HFFc6 (cell line): ENCODE data around the gene FMNL2. TPM values are rescaled to one million over a fixed set of nuclear protein-coding genes. Genes with fewer than 3 reads are reported as not detected.

ENCODE experiments used
- DNase-seq: peaks from one replicate; pipeline ENCODE4 v3.0.0-alpha.2; 2018
- H3K27ac Mint-ChIP-seq: 2 replicates; pipeline ENCODE4 v1.8.0; 2020; ENCODE audit warnings: mild to moderate bottlenecking, mixed read lengths
- H3K27me3 Mint-ChIP-seq: 2 replicates; pipeline ENCODE4 v1.8.0; 2021; ENCODE audit warnings: mild to moderate bottlenecking, moderate library complexity, mixed read lengths; ENCODE audit not compliant: insufficient read depth
- H3K36me3 Mint-ChIP-seq: 2 replicates; pipeline ENCODE4 v1.8.0; 2021; ENCODE audit warnings: low read depth, mixed read lengths
- H3K4me1 Mint-ChIP-seq: 2 replicates; pipeline ENCODE4 v1.8.0; 2020; ENCODE audit warnings: low read depth, mixed read lengths
- H3K4me3 Mint-ChIP-seq: 2 replicates; pipeline ENCODE4 v1.8.0; 2020; ENCODE audit warnings: mild to moderate bottlenecking, moderate library complexity, mixed read lengths
- H3K9me3 Mint-ChIP-seq: 2 replicates; pipeline ENCODE4 v1.8.0; 2020; ENCODE audit warnings: mild to moderate bottlenecking, mixed read lengths
- total RNA-seq, 6 experiments: library from RNA; stranded (reverse); fragmentation: NEBNext Ultra II Directional; extraction: Animal tissue kit (Norgen Biotek cat#: 25700); gene quantifications; 2 replicates in 1 of 6; 3 replicates in 5 of 6; pipeline ENCODE4 v1.2.3, GENCODE V29; 2021
- TF ChIP-seq, protein P1 (sequence below): fragments of 200-600 bp; sonication (generic); IDR thresholded peaks from 2 replicates; pipeline ENCODE4 v1.5.0; 2021; ENCODE audit warnings: antibody characterized with exemption, mild to moderate bottlenecking

Gene FMNL2
- total RNA-seq, 6 experiments from 2014 or later = 13.7 to 20.9 (median 16.0) TPM

DNA sequence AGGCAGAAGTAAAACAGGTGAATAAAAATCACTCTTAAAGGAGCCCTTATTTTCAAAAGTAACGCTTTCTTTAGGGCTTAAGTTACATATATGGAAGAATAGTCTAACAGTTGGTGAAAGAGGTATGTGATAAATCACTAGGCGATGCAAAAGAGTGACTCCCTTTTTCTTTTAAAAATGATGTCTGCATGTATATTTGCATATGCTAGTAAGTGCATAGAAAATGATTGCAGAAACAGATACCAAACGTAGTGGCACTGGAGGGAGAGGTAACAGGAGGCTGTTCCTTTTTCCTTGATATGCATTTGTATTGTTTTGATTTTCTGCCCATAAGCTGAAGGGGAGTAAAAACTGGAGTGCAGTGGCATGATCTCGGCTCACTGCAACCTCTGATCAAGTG, 224.0 kb downstream of the FMNL2 start:
- Mint-ChIP-seq H3K36me3 (peaks cover 18% of the 10 kb centered on the region), H3K27me3 (peaks cover 2% of the 10 kb centered on the region), H3K27ac (peak overlapping the region; percentile 77), H3K4me1 (peaks cover 63% of the 10 kb centered on the region), H3K9me3 (no peaks in the 10 kb centered on the region), H3K4me3 (peak overlapping the region; percentile 66; the same call in 1 of the 2 replicates)
- no peak for DNase-seq
- TF ChIP-seq, protein P1, sequence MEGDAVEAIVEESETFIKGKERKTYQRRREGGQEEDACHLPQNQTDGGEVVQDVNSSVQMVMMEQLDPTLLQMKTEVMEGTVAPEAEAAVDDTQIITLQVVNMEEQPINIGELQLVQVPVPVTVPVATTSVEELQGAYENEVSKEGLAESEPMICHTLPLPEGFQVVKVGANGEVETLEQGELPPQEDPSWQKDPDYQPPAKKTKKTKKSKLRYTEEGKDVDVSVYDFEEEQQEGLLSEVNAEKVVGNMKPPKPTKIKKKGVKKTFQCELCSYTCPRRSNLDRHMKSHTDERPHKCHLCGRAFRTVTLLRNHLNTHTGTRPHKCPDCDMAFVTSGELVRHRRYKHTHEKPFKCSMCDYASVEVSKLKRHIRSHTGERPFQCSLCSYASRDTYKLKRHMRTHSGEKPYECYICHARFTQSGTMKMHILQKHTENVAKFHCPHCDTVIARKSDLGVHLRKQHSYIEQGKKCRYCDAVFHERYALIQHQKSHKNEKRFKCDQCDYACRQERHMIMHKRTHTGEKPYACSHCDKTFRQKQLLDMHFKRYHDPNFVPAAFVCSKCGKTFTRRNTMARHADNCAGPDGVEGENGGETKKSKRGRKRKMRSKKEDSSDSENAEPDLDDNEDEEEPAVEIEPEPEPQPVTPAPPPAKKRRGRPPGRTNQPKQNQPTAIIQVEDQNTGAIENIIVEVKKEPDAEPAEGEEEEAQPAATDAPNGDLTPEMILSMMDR = no peak

DNA sequence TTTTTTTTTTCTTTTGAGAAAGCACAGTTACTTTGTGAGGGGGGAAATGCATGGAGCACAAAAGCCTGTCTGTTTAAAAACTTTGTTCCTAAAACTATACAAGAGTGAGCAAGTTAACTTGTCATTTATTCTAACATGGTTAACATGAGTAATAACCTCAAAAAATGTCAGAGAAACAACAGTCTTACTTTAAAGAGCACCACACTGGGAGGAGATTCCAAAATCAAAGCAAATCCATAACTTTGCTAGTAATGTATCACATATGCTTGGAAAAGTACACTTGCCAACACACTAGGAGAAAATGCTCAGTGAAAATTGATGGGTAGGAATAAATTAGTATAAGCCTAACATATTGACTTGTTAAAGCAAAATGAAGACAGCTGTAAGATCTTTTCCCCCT, 225.2 kb downstream of the FMNL2 start:
- Mint-ChIP-seq H3K9me3 (no peaks in the 10 kb centered on the region), H3K4me3 (peak overlapping the region; percentile 63), H3K27me3 (peaks cover 2% of the 10 kb centered on the region), H3K27ac (peak overlapping the region; percentile 68), H3K36me3 (peaks cover 22% of the 10 kb centered on the region), H3K4me1 (peaks cover 60% of the 10 kb centered on the region)
- TF ChIP-seq, protein P1 = no peak
- DNase-seq = peak; percentile 64

DNA sequence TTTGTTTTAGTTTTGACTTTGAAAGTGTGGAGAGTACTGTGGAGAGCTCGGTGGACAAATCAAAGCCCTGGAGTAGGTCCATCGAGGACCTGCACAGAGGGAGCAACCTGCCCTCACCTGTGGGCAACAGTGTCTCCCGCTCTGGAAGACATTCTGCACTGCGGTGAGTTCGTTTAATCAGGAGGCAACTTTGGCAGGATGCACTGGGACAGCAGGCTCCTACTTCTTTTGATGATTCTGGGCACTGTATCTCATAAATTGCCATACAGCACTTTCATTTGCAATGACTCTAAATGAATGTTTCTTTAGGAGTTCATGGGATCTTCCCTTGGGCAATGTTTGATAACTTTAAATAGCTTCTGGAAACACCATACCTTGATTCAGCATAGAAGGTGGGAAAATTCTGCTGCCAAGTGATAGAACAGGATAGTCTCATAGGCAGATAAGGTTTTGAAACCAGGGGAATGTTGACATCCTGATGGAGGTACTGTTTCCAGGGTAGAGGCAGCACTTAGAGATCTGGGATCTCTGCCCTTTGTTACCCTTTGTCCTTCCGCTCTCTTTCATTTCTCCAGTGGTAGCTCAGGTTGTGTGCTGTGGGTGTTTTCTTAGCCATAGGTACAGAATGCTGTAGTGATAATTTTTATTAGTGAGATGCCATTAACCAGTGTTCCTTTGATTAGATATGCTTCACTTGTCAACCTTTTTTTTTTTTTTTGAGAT, 226.1 kb downstream of the FMNL2 start:
- Mint-ChIP-seq H3K27ac (peak overlapping the region; percentile 68; the same call in 1 of the 2 replicates), H3K27me3 (peaks cover 2% of the 10 kb centered on the region), H3K36me3 (peaks cover 23% of the 10 kb centered on the region), H3K9me3 (no peaks in the 10 kb centered on the region), H3K4me1 (peaks cover 56% of the 10 kb centered on the region), H3K4me3 (peak overlapping the region; percentile 18; the same call in 1 of the 2 replicates)
- TF ChIP-seq, protein P1 = no peak
- DNase-seq = no peak

DNA sequence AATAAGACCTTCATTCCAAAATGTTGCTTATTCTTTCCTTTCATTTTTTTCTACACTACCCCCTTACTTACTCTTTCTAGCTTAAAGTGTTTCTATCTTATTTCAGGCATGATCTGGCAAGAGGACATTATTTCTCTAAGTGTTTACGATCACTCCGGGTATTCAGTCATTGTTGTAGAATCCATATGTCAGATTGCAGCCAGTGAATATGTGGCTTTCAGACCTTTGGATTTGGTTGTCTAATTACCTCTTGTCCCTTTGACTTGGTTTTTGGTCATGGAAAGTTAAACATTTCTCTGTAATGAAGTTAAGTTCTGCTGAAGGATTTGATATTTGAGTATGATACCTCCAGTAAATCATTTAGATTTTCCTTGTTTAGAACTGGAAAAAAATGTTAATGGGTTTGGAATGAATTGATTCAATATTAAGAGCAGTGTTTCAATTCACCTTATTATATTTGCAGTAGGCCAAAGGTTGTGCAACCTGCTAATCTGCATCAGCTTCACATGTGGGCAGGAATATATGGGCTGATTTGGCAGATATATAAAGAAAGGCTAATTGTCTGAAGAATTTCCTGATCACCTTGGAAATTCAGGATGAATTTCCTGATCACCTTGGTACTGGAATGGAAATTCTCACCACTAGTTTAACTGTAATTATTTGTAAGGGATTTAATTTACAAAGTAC, 227.4 kb downstream of the FMNL2 start:
- TF ChIP-seq, protein P1 = no peak
- H3K9me3 Mint-ChIP-seq = no peaks in the 10 kb centered on the region
- no peaks in the 10 kb centered on the region; the same call in 1 of the 2 replicates for H3K27me3 Mint-ChIP-seq
- H3K27ac Mint-ChIP-seq = no peak overlapping the region
- no peak overlapping the region for H3K4me3 Mint-ChIP-seq
- DNase-seq = no peak
- H3K4me1 Mint-ChIP-seq = peaks cover 62% of the 10 kb centered on the region
- peaks cover 23% of the 10 kb centered on the region for H3K36me3 Mint-ChIP-seq

DNA sequence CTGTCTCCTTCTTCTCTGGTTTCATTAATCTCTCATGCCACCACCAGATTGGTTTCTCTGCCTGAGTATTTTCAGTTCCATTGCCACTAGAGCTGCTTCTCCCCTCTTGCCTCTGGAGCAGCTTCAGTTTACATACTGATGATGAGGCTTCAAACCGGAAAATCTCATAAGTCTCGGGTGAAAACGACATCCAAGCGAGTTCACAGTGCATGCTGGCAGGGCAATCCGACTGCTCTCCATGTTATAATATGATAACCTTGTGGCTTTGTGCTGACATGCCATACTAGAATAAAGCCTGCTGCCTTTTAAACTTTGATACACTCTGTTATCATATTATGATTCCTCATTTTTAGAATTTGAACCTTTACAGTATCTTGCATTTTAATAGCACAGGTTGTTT, 228.8 kb downstream of the FMNL2 start:
- Mint-ChIP-seq H3K4me1 (peaks cover 47% of the 10 kb centered on the region), H3K36me3 (peaks cover 23% of the 10 kb centered on the region), H3K4me3 (no peak overlapping the region), H3K9me3 (no peaks in the 10 kb centered on the region), H3K27ac (no peak overlapping the region), H3K27me3 (no peaks in the 10 kb centered on the region; the same call in 1 of the 2 replicates)
- TF ChIP-seq, protein P1 = no peak
- no peak for DNase-seq
